HL-60/S4 treated with retinoic acid at 250 ng/mL for 4 days and 3 days (cell line): ENCODE measurements around the gene MRPS11.
"Not testable (repeated sequence)": the region's sequence is repeated elsewhere in the genome, so short reads cannot be mapped to it uniquely, and the experiment has no call there.

Experiments used
- in situ Hi-C: fragments of 300-500 bp; cut with MboI; formaldehyde crosslinking; loops from 2 replicates; pipeline ENCODE4 v1.7.0; 2022; ENCODE audit warnings: low sequenced_read_pairs

Gene MRPS11

GRCh38 chr15:88454867-88455810, 12.4 kb upstream of the MRPS11 start:
- in situ Hi-C loops, result no loop called here

GRCh38 chr15:88456733-88457132, 10.8 kb upstream of the MRPS11 start:
- in situ Hi-C loops, result no loop called here

DNA sequence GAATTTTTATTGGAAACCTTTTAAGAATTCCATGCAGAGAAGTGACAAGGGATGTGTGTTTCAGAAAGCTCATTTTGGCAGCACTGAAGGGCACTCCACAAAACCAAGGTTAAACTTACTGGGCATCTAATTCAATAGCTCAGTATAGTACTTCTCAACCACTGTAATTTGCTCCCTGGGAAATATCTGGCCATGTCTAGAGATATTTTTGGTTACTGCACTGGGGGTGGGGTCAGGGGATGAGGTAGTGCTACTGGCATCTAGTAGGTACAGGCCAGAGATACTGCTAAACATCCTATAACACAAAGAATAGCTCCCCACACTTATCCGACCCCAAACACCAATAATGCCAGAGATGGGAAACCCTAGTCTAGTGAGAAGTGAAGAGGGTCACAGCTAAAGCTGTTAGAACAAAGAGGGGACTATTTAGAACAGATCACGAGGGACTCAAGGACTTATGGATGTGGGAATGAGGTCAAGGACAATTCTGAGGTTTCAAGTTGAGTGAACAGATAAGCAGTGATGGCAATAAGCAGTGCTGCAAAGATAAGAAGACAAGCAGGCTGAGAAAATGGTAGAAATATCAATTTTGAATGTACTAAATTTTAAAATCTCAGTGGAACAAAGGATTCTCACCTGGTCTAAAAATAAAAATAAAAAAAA, 3.5 kb upstream of the MRPS11 start:
- in situ Hi-C loops, result no loop called here

GRCh38 chr15:88465633-88466224, 1.8 kb upstream of the MRPS11 start:
- in situ Hi-C loops, result no loop called here

DNA sequence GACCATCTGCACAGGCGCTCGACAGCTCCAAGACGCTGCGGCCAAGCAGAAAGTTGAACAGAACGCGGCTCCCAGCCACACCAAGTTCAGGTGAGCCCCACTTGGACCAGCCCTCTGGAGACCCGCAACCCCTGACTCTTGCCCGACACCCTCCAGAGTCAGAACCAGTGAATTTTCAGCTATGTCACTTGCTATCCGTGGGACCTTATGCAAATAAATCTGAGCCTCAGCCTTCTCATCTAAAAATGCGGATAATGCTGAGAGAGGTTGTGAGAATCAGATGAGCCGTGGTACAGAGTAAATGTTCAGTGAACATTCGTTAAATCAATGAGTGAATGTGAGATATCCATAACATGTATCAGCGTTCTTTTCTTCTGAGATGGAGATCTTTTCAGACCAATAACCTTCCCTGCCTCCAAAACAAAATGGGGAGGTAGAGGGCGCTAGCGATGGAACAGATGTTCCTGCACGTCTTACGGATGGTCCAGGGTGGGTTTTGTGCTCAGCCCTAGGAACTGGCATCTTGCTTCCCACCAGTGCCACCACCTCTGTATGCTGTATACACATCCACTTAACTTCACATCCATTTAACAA, 524 bp downstream of the MRPS11 start:
- in situ Hi-C loops, result no loop called here

DNA sequence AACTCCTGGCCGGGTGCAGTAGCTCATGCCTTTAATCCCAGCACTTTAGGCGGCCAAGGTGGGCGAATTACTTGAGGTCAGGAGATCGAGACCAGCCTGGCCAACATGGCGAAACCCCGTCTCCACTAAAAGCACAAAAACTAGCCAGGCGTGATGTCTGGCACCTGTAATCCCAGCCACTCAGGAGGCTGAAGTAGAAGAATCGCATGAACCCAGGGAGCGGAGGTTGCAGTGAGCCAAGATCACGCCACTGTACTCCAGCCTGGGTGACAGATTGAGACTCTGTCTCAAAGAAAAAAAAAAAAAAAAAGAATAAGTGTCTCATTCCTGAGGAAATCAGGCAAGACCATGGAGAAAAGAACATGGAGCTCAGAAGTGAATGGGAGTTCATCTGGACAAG, 1.2 kb downstream of the MRPS11 start:
- in situ Hi-C loops, result not testable (repeated sequence)

- in situ Hi-C loops, result no loop called here
These were observed 1.8 kb downstream of the MRPS11 start for GRCh38 chr15:88469321-88469720.

DNA sequence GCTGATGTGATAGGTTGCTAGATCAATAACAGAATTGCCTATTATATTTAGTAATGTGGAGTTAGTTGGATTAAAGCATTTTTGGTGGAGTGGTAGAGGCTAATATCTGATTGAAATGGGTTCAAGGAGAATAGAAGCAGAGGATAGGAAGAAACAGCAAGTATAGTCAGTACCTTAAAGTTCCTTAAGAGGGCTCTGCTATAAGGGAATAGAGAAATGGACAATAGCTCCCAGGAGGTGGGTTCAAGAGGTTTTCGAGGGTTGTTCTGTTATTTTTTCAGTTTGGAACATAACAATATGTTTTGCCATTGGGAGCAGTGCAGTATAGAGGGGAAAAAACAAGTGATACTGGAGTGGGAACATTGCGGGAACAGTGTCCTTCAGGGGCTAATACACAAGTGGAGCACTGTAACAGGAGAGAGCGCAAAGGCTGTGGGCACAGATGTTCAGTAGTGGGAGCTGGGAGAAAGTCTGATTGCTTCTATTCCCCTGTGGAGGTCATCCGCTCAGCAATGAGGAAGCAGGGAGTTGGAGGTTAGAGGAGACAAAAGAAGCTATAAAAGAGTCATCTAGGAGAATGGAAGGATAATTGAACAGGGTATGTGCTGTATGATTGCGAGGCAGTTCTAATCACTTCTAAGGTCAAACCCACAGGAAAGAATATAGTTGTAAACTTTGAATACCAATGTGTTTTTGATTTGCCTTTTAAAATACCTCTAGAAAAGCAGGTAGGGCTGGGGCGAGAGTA, 3.3 kb downstream of the MRPS11 start:
- in situ Hi-C loops, result loop anchor here (10.0 kb wide), 1 partner anchor 154 kb away; the partner anchor contains the start of gene AEN

DNA sequence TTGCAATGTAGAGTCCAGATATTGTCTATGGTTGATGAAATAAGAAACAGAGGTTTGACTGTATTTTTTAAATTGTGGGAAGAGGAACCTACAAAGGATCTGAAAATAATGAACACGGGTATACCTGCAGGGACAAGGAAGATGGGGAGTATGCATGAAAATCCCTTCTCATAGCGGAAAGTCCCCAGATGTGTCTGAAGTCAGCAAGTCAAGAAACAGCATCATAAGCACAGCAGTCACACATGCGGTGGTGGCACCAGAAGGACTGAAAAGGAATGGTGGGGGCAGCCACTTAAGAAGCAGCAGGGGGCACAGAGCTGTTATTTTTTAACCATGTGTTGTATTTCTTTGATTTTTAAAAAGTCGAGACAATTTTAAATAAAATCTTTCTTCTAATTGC, 4.7 kb downstream of the MRPS11 start:
- in situ Hi-C loops, result loop anchor here (10.0 kb wide), 1 partner anchor 153 kb away; the partner anchor contains the start of gene AEN

DNA sequence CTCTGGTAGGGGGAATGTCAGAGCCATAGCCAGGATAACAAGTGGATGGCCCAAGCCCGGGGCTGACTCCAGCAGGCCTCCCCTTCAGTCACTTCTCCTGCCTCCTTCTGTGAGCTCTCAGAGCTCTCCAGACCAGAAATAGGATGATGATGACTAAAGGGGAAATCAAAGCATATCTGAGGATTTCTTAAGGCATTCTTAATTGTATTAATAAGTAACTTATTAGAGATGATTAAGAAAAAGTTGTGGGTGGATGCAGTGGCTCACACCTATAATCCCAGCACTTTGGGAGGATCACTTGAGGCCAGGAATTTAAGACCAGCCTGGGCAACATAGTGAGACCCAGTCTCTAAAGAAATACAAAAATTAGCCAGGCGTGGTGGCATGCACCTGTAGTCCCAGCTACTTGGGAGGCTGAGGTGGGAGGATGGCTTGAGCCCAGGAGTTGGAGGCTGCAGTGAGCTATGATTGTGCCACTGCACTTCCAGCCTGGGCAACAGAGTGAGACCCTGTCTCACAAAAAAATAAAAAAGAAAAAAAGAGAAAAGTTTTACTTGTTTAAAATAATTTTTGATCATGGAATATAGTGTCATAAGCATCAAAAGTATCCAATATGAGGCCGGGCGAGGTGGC, 6.3 kb downstream of the MRPS11 start:
- in situ Hi-C loops, result loop anchor here (10.0 kb wide), 1 partner anchor 151 kb away; the partner anchor contains the start of gene AEN

DNA sequence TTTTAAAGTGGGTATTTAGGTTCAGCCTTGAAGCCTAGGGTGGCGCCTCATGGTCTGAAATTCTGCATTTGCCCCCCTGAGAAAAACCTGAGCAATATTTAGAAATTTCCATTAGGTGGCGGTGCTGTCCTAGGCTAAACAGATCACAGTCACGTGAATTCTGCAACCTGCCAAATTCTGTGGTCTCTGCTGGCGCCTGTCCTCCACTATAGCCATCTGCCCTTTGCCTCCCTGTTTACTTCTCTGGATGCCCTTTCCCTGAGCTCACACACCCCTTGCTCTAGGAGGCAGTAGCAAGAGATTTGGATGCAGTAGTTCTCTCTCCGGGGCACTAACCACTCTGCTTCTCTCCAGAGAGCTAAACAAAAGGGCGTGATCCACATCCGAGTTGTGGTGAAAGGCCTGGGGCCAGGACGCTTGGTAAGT, 9.1 kb downstream of the MRPS11 start:
- in situ Hi-C loops, result loop anchor here (10.0 kb wide), 1 partner anchor 148 kb away; the partner anchor contains the start of gene AEN

DNA sequence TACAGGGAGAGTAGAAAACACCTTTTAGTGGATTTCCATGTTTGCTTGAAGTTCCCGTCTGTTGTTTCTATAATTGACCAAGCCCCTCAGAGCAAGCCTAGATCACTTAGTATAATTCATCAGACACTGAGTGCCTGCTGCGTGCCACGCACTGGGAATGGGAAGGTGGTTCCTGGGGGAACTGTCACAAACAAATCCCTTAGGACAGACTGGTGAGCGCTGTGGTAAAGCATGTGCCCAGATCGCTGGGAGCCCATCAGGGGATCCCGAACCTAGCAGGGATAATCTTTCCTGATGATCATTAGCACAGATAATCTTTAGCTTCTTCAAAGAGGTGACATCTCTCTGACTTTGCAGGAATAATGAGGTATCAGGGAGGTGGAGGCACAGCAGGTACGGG, 9.6 kb downstream of the MRPS11 start:
- in situ Hi-C loops, result loop anchor here (10.0 kb wide), 1 partner anchor 148 kb away; the partner anchor contains the start of gene AEN

- in situ Hi-C loops, result loop anchor here (10.0 kb wide), 1 partner anchor 147 kb away; the partner anchor contains the start of gene AEN
These were observed 10.4 kb downstream of the MRPS11 start for GRCh38 chr15:88477904-88478303.

DNA sequence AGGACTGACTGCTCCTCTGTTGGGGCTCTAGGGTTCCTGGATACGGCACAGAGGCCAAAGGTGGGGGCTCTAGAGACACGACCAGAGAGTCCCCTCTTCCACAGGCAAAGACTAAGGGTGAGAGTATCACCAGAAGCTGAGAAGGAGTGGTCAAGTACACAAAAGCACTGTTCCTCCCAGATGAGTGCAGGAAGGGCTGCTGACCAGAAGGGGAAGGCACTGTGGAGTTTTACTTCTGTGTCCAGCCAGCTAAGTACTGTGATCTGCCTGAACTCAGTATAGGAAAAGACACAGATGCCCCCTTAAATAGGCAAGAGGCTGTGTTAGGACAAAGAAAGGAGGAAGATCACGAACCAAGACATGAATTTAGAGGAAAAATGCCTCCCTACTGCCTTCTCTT, 11.7 kb downstream of the MRPS11 start:
- in situ Hi-C loops, result loop anchor here (10.0 kb wide), 1 partner anchor 146 kb away; the partner anchor contains the start of gene AEN

DNA sequence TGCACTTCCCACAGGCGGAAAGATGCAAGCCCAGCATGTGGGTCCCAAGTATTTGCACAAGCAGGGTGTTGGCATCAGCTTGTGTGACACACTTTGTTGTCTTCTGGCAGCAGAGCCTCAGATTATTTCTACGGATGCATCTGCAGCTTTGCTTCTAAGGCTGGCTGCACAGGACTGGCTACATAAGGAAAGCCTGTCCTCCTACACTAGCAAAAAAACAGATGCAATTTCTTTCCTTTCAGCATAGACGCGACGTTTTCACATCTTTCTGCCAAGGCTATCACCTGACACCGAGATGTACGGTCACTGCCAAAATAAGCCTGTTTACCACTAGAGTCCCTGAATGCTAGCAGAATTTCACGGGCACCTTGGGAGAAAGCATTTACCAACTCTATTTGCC, 13.5 kb downstream of the MRPS11 start:
- in situ Hi-C loops, result no loop called here

GRCh38 chr15:88482263-88482662, 14.8 kb downstream of the MRPS11 start:
- in situ Hi-C loops, result no loop called here

GRCh38 chr15:88484682-88485331, 17.3 kb downstream of the MRPS11 start:
- in situ Hi-C loops, result no loop called here

DNA sequence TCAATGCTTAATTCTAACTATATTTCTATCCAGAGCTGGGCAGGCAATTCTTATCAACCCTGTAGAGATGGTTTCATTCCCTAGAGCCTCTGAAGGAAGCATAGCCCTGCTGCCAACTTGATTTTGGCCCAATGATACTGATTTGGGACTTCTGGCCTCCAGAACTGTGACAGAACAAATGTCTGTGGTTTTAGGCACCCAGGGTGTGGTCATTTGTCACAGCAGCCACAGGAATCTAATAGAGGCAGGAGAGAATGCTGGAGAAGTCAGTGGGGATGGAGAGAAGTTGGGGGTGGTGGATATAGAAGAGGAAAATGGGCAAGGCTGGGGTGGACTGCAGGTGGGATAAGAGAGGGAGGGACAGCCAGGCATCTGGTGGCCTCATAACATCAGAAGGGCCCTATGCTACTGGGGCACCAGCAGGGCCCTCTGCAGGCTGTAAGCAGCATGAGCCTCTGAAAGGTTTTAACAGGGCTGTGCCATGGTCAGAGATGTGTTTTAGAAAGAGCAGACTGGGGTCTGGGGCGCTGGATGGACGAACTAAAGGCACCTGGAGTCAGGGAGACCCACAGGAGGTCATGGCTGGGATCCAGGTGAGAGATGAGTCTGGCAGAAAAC, 19.8 kb downstream of the MRPS11 start:
- in situ Hi-C loops, result no loop called here
